GM12892 (cell line): ENCODE data around the gene RASSF5.

Source experiments
- POLR2A ChIP-seq: IDR thresholded peaks from 2 replicates; pipeline ENCODE4 v1.6.1; 2011; ENCODE audit warnings: low read depth, low read length, control low read depth
- POLR2AphosphoS5 ChIP-seq: IDR thresholded peaks from 2 replicates; pipeline ENCODE4 v1.6.1; 2011; ENCODE audit warnings: low read depth, low read length, control low read depth
- TAF1 ChIP-seq: IDR thresholded peaks from 2 replicates; pipeline ENCODE4 v1.6.1; 2011; ENCODE audit warnings: low read depth, mild to moderate bottlenecking, control low read depth, low read length, borderline replicate concordance

DNA sequence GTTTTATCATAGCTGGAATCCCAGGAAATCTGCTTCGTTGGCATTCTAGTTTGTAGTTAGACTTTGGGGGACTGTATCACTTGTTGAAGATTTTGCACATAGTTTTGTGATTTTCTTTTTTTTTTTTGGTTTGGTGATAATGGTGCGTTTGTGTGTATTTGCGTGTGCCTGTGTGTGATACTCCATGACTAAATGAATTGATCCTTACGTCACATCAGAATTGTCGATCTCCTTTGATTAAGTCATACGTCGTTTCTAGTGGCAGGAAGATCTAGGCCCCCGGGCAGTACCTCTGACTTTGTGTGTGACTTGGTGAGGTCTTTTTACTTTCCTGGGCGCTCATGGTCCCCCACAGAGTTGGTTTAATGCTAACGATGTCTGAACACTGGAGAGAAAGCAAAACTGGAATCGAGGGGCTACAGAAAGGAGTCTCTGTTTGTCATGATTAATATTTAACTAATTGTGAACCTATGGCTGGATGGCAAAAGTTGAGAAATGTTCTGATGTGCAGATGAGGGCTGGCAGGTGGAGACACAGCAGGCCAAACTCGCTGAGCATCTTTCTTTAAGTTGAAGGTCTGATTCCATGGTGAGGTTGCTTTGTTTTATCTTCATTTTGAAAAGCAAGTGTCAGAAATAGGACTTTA lies 2.4 kb downstream of the RASSF5 start:
- TF ChIP-seq POLR2A: no peak
- no peak for TF ChIP-seq POLR2AphosphoS5
- no peak for TF ChIP-seq TAF1
